Lower leg skin (tissue), 3 donors: Measurements from ENCODE around the gene GREB1.

ENCODE experiments used
- POLR2A ChIP-seq, 2 donors: fragments of 450-650 bp; IDR thresholded peaks; one replicate each; pipeline ENCODE4 v1.6.1; 2016 to 2017; ENCODE audit warnings: antibody characterized with exemption in 2 of 2, mild to moderate bottlenecking in 1 of 2, moderate library complexity in 1 of 2
- TF ChIP-seq, protein P1 (sequence below), 3 donors: fragments of 450-650 bp; IDR thresholded peaks; one replicate each; pipeline ENCODE4 v1.5.1; 2016; ENCODE audit warnings: antibody characterized with exemption in 3 of 3, mild to moderate bottlenecking in 3 of 3, moderate library complexity in 2 of 3

- TF ChIP-seq, protein P1, sequence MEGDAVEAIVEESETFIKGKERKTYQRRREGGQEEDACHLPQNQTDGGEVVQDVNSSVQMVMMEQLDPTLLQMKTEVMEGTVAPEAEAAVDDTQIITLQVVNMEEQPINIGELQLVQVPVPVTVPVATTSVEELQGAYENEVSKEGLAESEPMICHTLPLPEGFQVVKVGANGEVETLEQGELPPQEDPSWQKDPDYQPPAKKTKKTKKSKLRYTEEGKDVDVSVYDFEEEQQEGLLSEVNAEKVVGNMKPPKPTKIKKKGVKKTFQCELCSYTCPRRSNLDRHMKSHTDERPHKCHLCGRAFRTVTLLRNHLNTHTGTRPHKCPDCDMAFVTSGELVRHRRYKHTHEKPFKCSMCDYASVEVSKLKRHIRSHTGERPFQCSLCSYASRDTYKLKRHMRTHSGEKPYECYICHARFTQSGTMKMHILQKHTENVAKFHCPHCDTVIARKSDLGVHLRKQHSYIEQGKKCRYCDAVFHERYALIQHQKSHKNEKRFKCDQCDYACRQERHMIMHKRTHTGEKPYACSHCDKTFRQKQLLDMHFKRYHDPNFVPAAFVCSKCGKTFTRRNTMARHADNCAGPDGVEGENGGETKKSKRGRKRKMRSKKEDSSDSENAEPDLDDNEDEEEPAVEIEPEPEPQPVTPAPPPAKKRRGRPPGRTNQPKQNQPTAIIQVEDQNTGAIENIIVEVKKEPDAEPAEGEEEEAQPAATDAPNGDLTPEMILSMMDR (IDR thresholded peaks at IDR 0.05) = no peak
- TF ChIP-seq POLR2A (IDR thresholded peaks at IDR 0.05) = no peak
Observed at GRCh38 chr2:11636593-11637295, 102.9 kb downstream of the GREB1 start.
